CD4-positive, alpha-beta T cell treated with Interferon alpha-2 for 1 hour (primary cell): ENCODE data around the gene FAM228B.
"Not testable (repeated sequence)": the region's sequence is repeated elsewhere in the genome, so short reads cannot be mapped to it uniquely, and the experiment has no call there.

Source experiments
- DNase-seq, 2 donors: peaks; one replicate each; pipeline ENCODE4 v3.0.0-alpha.2; 2020 to 2022

The FAM228B gene

DNA sequence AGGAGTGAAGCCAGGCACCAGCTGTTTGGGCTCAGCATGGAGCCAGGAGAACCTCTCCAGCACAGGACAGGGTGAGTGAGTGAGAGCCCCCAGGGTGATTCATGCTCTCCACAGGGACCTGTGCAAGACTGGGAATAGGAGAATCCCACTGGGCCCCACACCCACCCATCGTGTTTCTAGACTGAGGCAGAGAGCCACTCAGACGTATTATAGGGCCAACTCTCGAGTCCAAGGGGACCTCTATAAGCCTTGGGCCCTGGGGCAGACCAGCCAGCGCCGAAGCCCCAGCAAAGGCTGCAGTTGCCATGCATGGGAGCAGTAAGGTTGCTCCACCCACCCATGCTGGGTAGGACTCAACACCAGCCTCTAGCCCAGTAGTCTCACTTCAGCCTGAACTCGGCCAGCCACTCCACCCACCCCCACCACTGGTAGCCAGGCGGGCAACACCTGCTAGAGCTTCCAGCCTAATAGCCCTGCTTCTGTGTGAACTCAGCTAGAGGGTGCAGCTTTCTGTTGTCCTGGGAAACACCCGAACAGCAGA, 19.1 kb upstream of the FAM228B start:
- DNase-seq = no peak

DNA sequence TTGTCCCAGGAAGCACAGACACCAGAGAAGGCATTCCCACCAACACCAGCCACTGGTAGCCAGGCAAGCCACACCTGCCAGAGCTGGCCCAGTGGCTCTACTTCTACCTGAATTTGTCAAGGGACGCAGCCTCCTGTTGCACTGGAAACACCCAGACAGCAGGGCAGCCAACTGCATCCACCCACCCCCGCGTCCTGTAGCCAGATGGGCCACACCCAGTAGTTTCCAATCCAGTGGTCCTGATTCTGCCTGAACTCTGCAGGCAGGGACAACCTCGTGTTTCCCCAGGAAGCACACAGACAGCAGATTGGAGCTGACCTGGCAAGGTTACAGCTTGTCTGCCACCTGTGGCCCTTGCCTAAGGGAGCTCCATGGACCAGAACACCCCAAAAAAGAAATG, 18.4 kb upstream of the FAM228B start:
- no peak for DNase-seq

DNA sequence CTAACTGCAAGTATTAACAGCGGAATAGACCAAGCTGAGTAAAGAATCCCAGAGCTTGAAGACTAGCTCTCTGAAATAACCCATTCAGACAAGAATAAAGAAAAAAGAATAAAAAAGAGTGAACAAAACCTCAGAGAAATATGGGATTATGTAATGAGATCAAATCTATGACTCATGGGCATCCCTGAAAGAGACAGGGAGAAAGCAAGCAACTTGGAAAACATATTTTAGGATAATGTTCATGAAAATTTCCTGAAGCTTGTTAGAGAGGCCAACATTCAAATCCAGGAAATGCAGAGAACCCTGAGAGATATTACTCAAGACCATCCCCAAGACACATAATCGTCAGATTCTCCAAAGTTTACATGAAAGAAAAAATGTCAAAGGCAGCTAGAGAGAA, 17.5 kb upstream of the FAM228B start:
- no peak for DNase-seq

DNA sequence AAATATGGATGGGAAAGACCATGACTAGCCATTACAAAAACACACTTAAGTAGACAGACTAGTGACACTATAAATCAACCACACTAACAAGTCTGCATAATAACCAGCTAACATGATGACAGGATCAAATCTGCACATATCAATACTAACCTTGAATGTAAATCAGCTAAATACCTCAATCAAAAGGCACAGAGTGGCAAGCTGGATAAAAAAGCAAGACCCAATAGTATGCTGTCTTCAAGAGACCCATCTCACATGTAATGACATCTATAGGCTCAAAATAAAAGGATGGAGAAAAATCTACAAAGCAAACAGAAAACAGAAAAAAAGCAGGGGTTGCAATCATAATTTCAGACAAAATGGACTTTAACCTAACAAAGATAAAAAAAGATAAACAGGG, 16.5 kb upstream of the FAM228B start:
- no peak for DNase-seq

DNA sequence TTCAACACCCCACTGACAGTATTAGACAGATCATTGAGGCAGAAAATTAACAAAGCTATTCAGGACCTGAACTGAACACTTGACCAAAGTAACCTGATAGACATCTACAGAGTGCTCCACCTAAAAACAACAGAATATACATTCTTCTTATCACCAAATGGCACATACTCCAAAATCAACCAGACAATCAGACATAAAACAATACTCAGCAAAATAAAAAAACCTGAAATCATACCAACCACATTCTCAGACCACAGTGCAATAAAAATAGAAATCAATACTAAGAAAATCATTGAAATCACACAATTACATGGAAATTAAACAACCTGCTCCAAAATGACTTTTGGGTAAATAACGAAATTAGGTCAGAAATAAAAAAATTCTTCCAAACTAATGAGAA, 15.9 kb upstream of the FAM228B start:
- no peak for DNase-seq

DNA sequence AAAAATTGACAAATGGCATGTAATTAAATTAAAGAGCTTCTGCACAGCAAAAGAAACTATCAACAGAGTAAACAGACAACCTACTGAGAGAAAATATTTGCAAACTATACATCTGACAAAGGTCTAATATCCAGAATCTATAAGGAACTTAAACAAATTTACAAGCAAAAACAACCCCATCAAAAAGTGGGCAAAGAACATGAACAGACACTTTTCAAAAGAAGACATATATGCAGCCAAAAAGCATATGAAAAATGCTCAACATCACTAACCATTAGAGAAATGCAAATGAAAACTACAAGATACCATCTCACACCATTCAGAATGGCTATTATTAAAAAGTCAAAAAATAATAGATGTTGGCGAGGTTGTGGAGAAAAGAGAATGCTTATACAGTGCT, 13.8 kb upstream of the FAM228B start:
- not testable (repeated sequence) for DNase-seq

DNA sequence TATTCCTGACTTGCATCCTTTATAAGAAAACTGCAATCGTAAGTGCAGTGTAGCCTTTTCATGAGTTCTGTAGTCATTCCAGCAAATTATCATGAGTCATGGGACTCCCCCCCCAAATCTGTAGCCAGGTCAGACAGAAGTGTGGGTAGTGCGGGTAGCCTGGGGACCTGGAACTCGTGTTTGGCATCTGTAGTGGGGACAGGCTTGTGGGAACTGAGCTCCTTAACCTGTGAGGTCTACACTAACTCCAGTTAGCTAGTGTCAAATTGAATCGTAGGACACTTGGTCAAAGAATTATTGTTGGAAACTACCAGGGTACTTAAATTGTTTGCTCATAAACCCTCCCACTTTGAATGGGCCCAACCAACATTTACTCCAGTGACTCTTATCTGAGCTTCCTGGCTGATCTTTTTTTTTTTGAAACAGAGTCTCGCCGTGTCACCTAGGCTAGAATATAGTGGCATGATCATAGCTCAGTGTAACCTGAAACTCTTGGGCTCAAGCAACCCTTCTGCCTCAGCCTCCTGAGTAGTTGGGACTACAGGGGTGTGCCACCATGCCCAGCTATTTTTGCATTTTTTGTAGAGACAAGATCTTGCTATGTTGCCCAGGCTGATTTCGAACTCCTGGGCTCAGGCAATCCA, 12.5 kb upstream of the FAM228B start:
- DNase-seq = no peak

GRCh38 chr2:24111407-24111901, 11.8 kb upstream of the FAM228B start:
- DNase-seq = no peak

- DNase-seq = no peak
These were observed 8.2 kb upstream of the FAM228B start for GRCh38 chr2:24115057-24115456.

DNA sequence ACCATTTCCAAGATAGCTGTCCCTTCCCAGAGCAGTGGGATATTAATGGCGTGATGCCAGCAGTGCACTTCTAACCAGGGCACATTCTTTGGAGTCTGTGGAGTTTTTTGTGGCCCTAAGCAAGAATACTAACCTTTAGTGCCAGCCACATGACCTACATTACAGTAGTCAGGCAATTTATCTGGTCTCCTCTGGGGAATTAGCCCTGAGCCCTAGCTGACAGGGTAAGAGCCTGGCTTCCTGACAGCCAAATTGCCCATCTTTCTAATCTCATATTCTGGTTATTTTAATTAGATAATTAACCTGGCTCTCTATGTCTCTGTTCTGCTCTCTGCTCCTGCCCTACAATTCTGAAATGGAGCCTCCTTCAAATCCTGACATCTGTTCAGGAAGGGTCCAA, 5.4 kb upstream of the FAM228B start:
- no peak for DNase-seq

DNA sequence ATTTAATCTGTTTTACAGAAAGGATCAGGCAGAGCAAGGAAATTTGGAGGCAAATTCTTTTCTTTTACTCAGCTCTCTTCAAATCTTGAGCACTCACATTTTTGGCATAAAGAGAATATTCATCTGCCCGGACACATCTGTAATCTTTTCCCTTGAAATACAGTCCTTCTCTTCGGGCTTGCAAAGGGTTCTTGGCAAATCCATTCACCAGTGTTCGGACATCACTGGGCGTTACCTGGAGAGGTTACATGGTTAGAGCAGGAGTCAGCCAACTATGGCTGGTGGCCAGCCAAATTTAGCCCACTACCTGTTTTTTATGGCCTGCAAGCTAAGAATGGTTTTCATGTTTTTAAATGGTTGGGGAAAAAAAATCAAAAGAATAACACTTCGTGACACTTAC, 2.2 kb upstream of the FAM228B start:
- DNase-seq = no peak

- DNase-seq = no peak
These were observed 1.8 kb upstream of the FAM228B start for GRCh38 chr2:24121469-24121868.

DNA sequence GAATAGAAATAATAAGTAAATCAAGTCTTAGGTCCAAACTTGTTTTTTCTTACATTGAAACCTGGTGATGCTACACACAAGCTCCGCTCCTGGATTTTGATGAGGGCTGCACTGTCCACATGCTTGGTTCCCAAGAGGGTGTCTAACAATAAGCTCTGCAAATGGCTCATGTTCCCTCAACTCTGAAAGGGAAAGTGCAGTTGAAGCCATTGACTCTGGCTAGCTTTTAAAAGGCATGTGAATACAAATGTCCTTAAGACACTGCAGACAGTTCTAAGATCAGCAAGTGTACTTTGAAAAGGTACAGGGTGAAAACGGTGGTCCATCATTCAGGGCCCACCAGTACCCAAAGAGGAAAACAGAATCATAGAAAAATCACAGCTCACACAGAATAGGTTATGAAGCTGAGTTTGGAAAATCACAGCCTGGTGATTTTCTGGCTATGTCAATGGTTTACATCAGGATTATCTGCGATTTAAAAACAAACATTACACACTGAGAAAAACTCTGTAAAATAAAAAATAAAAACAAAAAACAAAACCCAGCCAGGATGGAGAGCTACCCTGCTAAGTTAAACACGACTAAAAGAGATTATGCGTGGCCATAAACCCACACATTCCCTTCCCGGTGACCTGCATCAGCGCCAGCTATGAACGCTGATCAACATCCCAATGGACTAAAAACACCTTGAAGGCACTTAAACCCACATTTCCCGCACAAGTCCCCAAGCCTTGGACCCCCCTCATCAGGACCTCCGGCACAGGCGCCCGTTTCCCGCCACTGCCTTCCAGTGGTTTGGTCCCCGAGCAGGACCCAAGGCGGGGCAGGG, 689 bp upstream of the FAM228B start:
- no peak for DNase-seq

DNA sequence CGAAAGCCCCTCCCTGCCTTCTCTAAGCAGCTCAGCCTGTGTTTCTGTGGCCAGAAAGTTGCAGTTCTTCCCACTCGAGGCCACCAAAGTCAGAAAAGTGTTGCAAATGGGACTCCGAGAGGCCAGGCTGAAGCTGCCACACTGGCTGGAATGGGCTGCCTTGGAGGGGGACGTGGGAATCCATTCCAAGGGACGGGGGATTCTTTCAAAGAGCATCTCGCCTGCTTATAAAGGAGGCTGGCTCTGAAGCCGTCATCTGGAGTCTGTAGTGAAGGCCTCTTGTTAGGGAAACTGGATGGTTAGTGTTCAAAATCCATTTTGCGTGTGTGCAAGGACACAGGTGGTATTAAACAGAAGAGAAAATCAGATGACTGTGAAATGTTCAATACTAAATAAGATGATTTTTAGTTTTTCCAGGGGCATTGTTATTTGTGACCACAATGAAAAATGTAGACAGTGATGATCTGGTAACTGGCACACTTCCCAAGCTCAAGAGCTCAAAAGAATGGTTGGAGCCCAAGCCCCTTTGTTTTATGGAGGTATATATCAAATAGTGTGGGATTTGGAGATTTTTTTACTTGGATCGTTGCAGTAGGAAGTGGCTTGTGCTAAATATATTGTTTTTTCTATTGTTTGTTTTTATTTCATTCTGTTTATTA, 782 bp downstream of the FAM228B start:
- DNase-seq = no peak

DNA sequence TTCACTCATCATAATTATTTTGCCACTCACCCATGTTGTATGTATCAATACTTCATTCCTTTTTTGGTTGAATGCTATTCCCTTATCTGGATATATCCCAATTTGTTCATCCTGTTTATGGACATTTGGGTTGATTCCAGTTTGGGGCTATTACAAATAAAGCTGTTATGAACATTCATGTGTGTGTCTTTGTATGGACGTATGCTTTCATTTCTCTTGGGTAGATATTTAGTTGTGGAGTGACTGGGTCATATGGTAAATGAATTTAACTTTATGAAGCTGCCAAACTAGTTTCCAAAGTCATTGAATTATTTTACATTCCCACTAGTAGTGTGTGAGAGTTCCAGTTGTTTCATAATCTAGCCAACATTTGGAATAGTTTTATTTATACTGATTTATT, 2.7 kb downstream of the FAM228B start:
- no peak for DNase-seq

DNA sequence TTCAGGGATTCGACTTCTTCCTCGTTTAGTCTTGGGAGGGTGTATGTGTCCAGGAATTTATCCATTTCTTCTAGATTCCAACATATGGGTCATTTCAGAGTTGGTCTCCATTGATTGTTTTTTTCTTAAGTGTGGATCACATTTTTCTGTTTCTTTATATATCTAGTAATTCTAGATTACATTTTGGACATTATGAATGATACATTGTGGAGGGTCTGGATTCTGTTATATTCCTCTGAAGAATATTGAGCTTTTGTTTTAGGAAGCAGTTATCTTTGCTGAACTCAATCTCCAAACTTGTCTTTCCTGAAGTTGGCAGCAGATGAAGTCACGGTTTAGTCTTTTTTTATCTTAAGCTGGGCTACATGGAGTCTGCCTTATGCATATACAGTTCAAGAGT, 9.3 kb downstream of the FAM228B start:
- DNase-seq = no peak

DNA sequence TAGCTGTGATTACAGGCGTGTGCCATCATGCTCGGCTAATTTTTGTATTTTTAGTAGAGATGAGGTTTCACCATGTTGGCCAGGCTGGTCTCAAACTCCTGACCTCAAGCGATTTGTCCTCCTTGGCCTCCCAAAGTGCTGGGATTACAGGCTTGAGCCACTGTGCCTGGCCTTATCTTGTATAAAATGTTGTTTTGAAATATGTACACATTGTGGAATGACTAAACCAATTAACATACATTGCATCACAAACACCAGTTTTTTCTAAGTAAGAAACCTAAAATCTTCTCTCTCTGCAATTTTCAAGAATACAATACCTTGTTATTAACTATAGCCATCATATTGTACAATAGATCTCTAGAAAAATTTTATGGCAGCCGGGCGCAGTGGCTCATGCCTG, 17.0 kb downstream of the FAM228B start:
- DNase-seq = not testable (repeated sequence)

DNA sequence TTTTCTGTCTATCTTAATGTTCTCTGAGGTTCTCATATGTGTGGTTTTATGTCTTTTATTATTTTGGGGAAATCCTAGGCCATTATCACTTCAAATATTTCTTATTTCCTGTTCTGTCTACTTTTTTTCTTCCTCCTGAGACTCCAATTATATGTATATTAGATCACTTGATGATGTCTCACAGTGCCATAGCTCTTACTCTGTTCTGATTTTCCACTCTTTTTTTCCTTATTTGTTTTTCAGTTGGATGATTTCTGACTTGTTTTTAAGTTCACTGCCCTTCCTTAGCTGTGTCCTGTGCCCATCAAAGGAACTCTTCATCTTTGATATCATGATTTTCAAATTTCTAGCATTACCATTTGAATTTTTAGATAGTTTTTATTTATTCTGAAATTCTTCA, 24.1 kb downstream of the FAM228B start:
- no peak for DNase-seq

GRCh38 chr2:24152413-24153197, 29.3 kb downstream of the FAM228B start:
- DNase-seq = no peak

DNA sequence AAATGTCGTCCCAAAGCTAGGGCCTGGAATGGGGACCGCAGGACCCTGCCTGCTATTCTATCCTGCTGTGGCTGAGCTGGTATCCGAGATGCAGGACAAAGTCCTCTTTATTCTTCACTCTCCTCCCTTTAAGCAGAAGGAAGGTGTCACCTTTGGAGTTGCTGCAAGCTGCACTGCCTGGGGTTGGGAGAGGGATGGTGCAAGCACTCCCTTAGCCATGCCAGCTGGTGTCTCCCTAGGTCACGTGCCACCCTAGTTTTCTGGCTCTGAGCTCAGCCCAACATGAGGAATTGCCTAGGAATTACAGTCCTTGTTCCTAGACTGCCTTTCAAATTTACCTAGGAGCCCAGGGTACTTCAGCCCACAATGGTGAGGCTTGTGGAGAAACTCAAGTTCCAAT, 30.2 kb downstream of the FAM228B start:
- no peak for DNase-seq

- no peak for DNase-seq
These were observed 34.9 kb downstream of the FAM228B start for GRCh38 chr2:24158131-24158530.

- no peak for DNase-seq
These were observed 36.4 kb downstream of the FAM228B start for GRCh38 chr2:24159708-24160107.

DNA sequence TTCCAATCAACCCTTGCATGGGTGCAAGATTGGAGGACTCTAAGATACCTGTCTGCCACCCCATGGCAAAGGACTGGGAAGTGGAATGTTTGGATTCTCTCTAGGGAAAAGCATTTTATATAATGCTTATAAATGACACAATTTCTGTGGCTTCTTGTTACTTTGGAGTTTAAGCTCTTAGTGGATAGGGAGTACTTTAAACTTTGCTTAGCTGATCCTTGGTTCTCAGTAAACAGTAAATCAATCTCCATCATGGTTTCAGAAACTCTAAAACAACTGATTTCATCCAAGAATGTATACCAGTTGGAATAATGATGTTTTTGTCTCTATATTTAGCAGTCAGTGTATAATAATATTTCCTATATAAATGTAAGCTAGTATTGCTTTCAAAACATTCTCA, 37.5 kb downstream of the FAM228B start:
- no peak for DNase-seq
